ENCODE measurements around the gene NUP210. TPM values are rescaled to one million over a fixed set of nuclear protein-coding genes. Genes with fewer than 3 reads are reported as not detected.

Gene NUP210
- total RNA-seq, 4 donors from 2014 or later: 11.6 to 81.7 (median 29.8) TPM

DNA sequence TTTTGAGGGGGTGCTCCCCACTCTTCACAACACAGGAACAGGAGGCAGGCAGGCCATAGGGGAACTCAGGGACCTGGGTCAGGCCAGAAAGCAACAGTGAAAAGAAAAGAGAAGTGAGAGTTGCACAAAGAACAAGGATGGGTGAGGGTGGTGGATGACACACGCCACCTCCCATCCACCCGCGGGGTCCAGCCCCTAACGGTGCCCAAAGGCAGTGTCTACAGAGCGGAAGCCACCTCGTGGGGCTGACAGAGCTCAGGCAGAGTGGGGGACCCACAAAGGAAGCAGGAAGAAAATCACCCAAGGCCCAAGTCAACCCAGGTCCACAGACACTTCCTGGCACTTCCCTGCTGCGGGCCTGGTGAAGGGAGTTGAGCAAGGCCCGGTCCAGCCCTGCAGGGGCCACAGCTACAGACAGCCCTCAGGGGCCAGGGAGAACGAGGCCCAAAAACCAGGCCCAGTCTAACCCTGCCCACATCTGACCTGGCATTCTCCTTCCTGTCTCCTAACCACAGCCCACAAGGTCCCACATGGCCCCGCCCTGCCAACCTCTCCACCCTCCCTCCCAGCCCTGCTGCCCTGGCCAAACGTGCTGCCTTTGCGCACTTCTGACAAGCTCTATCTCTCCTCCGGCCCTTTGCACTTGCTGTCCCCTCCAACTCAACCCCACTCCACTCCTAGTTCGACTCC is 5.9 kb downstream of the NUP210 start:
- TF ChIP-seq, protein P1, sequence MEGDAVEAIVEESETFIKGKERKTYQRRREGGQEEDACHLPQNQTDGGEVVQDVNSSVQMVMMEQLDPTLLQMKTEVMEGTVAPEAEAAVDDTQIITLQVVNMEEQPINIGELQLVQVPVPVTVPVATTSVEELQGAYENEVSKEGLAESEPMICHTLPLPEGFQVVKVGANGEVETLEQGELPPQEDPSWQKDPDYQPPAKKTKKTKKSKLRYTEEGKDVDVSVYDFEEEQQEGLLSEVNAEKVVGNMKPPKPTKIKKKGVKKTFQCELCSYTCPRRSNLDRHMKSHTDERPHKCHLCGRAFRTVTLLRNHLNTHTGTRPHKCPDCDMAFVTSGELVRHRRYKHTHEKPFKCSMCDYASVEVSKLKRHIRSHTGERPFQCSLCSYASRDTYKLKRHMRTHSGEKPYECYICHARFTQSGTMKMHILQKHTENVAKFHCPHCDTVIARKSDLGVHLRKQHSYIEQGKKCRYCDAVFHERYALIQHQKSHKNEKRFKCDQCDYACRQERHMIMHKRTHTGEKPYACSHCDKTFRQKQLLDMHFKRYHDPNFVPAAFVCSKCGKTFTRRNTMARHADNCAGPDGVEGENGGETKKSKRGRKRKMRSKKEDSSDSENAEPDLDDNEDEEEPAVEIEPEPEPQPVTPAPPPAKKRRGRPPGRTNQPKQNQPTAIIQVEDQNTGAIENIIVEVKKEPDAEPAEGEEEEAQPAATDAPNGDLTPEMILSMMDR (IDR thresholded peaks at IDR 0.05): no peak
- TF ChIP-seq POLR2A (IDR thresholded peaks at IDR 0.05): no peak
- H3K27me3 ChIP-seq: no peaks in the 10 kb centered on the region
- no peaks in the 10 kb centered on the region for H3K9me3 ChIP-seq
- peaks cover 0 to 31% (median 17%) of the 10 kb centered on the region in 4 donors for H3K4me1 ChIP-seq
- peak overlapping the region in 1 of 4 donors; percentile 5 for H3K4me3 ChIP-seq
- peak overlapping the region; percentile 33 to 98 (median 70) for H3K27ac ChIP-seq
- no peaks in the 10 kb centered on the region for H3K36me3 ChIP-seq
- DNase-seq: peak in 2 of 3 donors; percentile 90 to 91

DNA sequence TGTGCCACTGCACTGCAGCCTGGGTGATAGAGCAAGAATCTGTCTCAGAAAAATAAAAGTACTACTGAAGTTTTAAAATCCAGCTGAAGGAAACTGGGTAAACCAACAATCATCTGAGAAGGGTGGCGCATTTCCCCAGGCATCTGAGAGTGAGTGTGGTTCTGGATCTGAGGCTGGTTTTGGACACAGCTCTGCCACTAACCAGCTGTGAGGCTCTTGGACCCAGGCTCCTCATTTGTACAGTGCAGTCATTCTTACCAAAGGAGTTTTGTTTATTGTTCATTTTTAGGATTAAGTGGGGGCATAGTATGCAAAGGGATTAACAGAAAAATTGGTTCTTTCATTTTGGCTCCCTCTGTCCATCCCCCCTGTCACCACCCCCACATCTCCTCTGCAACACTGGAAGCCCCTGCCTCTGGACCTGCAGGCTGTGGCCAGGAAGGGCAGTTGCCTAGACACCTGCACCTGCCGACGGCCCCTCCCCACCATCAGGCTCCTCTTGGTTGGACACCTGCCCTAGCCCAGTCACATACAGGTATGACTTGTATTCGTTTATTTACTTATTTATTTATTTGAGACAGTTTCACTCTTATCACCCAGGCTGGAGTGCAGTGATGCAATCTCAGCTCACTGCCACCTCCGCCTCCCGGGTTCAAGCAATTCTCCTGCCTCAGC is 8.8 kb downstream of the NUP210 start:
- peaks cover 0 to 24% (median 10%) of the 10 kb centered on the region in 4 donors for H3K4me1 ChIP-seq
- no peak for TF ChIP-seq POLR2A (IDR thresholded peaks at IDR 0.05)
- TF ChIP-seq, protein P1 (IDR thresholded peaks at IDR 0.05): no peak
- H3K9me3 ChIP-seq: peaks cover 0 to 9% (median 4%) of the 10 kb centered on the region in 4 donors
- no peaks in the 10 kb centered on the region for H3K36me3 ChIP-seq
- H3K27me3 ChIP-seq: no peaks in the 10 kb centered on the region
- H3K27ac ChIP-seq: no peak overlapping the region
- no peak overlapping the region for H3K4me3 ChIP-seq
- no peak for DNase-seq

DNA sequence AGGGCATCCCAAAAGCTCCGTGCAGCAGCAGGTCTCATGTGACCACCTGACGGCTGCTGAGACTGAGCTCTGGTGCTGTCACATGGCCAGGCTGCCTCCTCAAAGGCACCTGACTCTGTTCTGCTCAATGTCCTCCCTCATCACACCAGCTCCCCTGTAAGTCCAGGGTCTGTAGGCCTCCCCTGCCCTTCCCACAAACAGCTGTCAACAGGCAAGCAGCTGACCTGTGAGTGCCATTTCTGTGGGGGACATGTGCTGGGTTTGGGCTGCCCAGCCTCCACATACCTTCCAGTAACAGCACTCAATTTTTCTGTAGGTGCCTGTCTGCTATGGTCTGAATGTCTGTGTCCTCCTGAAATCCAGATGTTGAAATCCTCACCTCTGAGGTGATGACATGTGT is 11.2 kb downstream of the NUP210 start:
- H3K27ac ChIP-seq: no peak overlapping the region
- no peak for TF ChIP-seq POLR2A (IDR thresholded peaks at IDR 0.05)
- TF ChIP-seq, protein P1 (IDR thresholded peaks at IDR 0.05): no peak
- H3K4me1 ChIP-seq: peaks cover 0 to 6% (median 0%) of the 10 kb centered on the region in 4 donors
- H3K4me3 ChIP-seq: no peak overlapping the region
- peaks cover 0 to 9% (median 4%) of the 10 kb centered on the region in 4 donors for H3K9me3 ChIP-seq
- DNase-seq: no peak
- H3K36me3 ChIP-seq: no peaks in the 10 kb centered on the region
- no peaks in the 10 kb centered on the region for H3K27me3 ChIP-seq

DNA sequence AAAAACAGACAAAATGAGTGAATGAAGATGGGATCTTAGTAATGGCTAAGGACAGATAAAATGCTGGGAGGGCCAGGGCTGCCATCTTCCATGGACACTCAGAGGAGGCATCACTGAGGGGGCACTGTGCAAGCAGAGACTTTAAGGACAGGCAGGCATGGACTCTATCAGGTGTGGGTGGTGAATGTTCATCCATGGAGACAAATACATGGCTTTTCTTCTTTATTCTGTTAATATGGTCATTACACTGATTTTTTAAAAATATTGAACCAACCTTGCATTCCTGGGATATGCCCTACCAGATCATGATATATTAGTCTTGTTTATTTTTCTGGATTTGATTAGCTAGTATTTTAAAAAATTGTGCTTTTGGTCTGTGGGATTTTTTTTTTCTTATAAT is 12.2 kb downstream of the NUP210 start:
- DNase-seq: no peak
- Histone ChIP-seq H3K9me3 (peaks cover 0 to 14% (median 7%) of the 10 kb centered on the region in 4 donors), H3K4me3 (no peak overlapping the region), H3K36me3 (no peaks in the 10 kb centered on the region), H3K4me1 (no peaks in the 10 kb centered on the region), H3K27ac (no peak overlapping the region), H3K27me3 (no peaks in the 10 kb centered on the region)
- TF ChIP-seq POLR2A (IDR thresholded peaks at IDR 0.05): no peak
- TF ChIP-seq, protein P1 (IDR thresholded peaks at IDR 0.05): no peak

DNA sequence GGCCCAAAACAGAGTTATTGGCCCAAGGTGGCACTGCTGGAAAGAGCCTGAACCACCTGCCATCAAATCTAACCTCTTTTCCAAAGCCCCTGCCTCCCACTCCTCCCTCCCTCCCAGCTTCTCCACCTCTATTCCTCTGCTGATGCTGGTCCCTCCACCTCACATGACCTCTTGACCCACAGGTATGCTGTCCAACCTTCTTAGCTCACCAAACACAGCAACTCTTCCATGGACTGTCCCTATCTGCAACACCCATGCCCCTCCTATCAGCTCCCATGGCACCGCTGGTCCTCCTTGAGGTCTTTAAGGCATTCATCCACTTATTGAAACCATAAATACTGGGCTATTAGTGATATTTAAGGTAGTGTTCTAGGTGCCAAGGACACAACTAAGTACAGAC is 12.6 kb downstream of the NUP210 start:
- H3K4me1 ChIP-seq: no peaks in the 10 kb centered on the region
- no peaks in the 10 kb centered on the region for H3K27me3 ChIP-seq
- no peak for TF ChIP-seq POLR2A (IDR thresholded peaks at IDR 0.05)
- TF ChIP-seq, protein P1 (IDR thresholded peaks at IDR 0.05): no peak
- no peaks in the 10 kb centered on the region for H3K36me3 ChIP-seq
- no peak for DNase-seq
- H3K9me3 ChIP-seq: peaks cover 0 to 14% (median 7%) of the 10 kb centered on the region in 4 donors
- H3K4me3 ChIP-seq: no peak overlapping the region
- H3K27ac ChIP-seq: no peak overlapping the region
